HG03575 (cell line): ENCODE results near the gene ZNF410.

Experiments used
- ATAC-seq: cut with Tn5 transposase; IDR thresholded peaks from one replicate; pipeline ENCODE4 v1.9.1; 2021; ENCODE audit not compliant: unreplicated experiment, insufficient number of reproducible peaks, low FRiP score; ENCODE audit errors: extremely low read depth

ZNF410 gene

GRCh38 chr14:73944432-73945158 is 57.9 kb downstream of the ZNF410 start:
- no peak for ATAC-seq

- no peak for ATAC-seq
Observed at GRCh38 chr14:73945159-73945670, 58.6 kb downstream of the ZNF410 start.

DNA sequence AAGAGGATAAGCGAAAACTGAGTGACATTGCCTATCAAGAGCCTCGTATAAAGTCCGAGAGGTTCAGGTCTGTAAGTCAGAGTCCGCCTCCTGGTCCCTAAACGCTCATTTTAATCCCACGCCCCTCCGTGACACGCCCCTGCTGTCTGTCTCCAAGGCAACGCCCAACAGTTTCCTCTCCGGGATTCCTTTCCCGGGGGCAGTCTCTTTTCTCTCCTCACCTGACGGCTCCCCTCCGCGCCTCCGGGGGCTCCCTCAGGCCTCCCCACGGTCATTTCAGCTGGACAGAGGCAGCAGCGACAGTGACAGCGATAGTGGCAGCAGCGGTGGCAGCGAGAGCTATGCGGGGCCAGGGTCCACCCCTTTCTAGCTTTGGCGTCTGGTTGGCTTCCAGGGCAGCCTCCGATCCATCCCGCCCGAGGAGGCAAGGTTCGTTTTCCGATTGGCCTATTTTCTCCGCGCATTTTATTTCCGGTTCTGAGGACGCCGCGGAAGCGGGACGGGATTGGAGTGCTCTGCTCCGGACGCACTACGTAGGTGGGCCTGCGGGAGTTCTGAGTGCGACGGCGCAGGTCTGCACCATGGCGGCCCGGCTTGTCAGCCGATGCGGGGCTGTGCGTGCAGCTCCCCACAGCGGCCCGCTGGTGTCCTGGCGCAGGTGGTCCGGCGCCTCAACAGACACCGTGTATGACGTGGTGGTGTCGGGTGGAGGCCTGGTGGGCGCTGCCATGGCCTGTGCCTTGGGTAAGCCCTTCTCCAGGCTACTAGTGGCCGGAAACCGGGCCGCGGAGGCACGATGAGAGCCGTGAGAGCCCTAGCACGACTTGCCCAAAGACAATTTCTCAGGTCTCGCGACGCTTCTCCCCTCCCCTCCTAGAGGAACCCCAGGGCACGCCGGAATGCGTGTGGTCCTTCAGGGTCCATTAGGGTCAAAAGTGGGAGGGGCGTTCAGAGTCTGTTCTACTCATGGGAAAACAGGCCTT is 63.4 kb downstream of the ZNF410 start, which contains the start of the genes COQ6 and FAM161B:
Gene COQ6 (plus strand): TSS at position 551 of the 983 bp plus-strand sequence. CDS start 31 bp downstream, at position 582.
Gene FAM161B (minus strand): TSS at position 343 of the 983 bp plus-strand sequence. CDS start 68 bp downstream, at position 275.
- ATAC-seq = peak; percentile 64

GRCh38 chr14:73953731-73954130 is 67.1 kb downstream of the ZNF410 start:
- no peak for ATAC-seq

GRCh38 chr14:73955674-73956073 is 69.0 kb downstream of the ZNF410 start:
- no peak for ATAC-seq

DNA sequence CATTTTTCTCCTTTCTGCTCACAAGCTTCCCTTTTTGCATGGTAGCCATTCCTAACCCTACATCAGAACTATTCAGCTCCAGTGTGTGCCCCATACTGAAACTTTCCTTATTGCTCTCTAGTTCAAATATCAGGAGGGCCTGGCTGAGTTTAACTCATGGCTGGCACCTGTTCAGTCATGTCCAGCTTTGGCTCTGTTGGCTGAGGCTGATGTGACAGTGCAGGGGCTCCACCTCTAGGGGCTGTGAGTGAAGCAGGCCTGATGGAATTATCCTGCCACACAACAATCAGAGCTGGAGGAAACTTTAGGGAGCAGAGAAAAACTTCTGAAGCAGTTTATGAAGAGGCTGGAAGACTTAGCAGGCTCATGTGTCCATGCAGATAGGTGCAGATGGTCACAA is 71.9 kb downstream of the ZNF410 start:
- ATAC-seq = no peak

DNA sequence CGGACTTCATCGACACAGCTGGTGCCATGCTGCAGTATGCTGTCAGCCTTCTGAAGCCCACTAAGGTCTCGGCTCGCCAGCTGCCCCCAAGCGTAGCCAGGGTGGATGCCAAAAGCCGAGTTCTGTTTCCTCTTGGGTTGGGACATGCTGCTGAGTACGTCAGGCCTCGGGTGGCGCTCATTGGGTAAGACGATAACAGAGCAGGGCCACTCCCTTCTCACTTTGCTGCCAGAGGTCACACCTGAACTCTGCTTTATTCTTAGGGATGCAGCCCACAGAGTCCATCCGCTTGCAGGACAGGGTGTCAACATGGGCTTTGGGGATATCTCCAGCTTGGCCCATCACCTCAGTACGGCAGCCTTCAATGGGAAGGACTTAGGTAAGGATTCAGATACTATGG is 74.5 kb downstream of the ZNF410 start:
- ATAC-seq = no peak

DNA sequence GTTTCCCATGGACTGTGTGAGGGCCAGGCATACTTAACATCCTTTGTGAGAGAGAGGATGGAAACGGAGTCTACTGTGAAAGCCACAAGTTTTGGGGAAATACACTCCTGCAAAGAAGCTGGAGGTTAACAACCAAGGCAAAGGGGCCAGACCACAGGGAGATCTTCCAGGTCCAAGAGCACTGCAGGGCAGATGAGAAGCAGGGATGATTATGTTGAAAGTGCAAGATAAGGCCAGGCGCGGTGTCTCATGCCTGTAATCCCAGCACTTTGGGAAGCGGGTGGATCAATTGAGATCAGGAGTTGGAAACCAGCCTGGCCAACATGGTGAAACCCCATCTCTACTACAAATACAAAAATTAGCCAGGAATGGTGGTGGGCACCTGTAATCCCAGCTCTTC is 78.6 kb downstream of the ZNF410 start:
- no peak for ATAC-seq

GRCh38 chr14:73968885-73969284 is 82.2 kb downstream of the ZNF410 start:
- no peak for ATAC-seq

DNA sequence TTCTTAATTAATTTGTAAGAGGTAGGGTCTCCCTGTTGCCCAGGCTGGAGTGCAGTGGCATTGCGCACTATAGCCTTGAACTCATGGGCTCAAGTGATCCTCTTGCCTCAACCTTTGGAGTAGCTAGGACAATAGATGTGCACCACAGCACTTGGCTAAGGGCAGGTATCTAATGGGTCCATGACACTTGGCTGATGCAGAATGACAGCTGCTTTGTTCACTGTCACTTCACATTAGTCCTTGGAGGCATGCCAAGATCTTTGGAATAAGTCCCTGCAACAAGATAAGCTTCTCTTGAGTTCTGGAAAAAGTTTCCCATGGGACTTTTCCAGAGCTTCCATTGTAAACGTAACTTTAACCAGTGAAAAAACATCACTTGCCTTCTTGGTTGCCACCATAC is 86.8 kb downstream of the ZNF410 start:
- no peak for ATAC-seq

DNA sequence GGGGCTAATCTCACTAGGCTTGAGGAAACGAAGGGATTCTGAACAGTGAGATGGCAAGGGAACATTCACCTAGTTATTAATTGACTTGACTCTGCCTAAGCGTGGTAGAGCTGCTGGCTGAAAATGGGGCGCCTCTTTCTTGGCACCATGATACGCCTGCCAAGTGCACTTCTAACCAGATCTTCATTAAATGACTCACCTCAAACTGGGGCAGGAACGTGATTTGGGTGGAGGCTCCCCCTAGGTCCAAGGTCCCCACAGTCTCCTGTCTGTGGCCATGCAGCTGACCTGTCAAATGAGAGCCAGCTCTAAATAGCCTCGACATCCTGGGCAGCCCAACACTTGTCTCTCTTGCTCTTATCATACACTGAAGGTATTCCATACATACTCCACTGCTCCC is 89.5 kb downstream of the ZNF410 start:
- ATAC-seq = no peak

GRCh38 chr14:73977896-73978295 is 91.2 kb downstream of the ZNF410 start:
- ATAC-seq = no peak
